Activated CD4-positive, alpha-beta T cell treated with anti-CD3 and anti-CD28 coated beads, Interleukin-2, amount 10 ng/mL, durations not matched to agents 7 days and 5 days (primary cell): Measurements from ENCODE around the gene STIM2. TPM values are rescaled to one million over a fixed set of nuclear protein-coding genes. Genes with fewer than 3 reads are reported as not detected.

Experiments used
- CTCF ChIA-PET: fragments of 350-600 bp; sonication (Branson Sonifier 250); formaldehyde crosslinking; loops from one replicate; lab custom pipeline; 2021; ENCODE audit warnings: antibody characterized with exemption; lab: Charles Lee
- POLR2A ChIA-PET: fragments of 350-600 bp; sonication (Branson Sonifier 250); formaldehyde crosslinking; loops from one replicate; lab custom pipeline; 2021; ENCODE audit warnings: antibody characterized with exemption; lab: Charles Lee
- DNase-seq: peaks from one replicate; pipeline ENCODE4 v3.0.0-alpha.2; 2020
- H3K27ac Mint-ChIP-seq: one replicate; pipeline ENCODE4 v1.8.0; 2021; ENCODE audit warnings: mild to moderate bottlenecking, moderate library complexity, mixed read lengths
- H3K27me3 Mint-ChIP-seq: one replicate; pipeline ENCODE4 v1.8.0; 2021; ENCODE audit warnings: mixed read lengths
- H3K36me3 Mint-ChIP-seq: one replicate; pipeline ENCODE4 v1.8.0; 2021; ENCODE audit warnings: low read depth, mixed read lengths
- H3K4me1 Mint-ChIP-seq: one replicate; pipeline ENCODE4 v1.8.0; 2021; ENCODE audit warnings: mixed read lengths
- H3K4me3 Mint-ChIP-seq: one replicate; pipeline ENCODE4 v1.8.0; 2021; ENCODE audit warnings: mild to moderate bottlenecking, moderate library complexity, mixed read lengths
- H3K9me3 Mint-ChIP-seq: one replicate; pipeline ENCODE4 v1.8.0; 2021; ENCODE audit warnings: mixed read lengths
- total RNA-seq, 2 experiments: library from RNA; stranded (reverse); gene quantifications; one replicate each; pipeline ENCODE4 v1.2.3, GENCODE V29; 2021

The STIM2 gene
- total RNA-seq, 2 experiments from 2014 or later: 56.2 to 61.0 TPM

DNA sequence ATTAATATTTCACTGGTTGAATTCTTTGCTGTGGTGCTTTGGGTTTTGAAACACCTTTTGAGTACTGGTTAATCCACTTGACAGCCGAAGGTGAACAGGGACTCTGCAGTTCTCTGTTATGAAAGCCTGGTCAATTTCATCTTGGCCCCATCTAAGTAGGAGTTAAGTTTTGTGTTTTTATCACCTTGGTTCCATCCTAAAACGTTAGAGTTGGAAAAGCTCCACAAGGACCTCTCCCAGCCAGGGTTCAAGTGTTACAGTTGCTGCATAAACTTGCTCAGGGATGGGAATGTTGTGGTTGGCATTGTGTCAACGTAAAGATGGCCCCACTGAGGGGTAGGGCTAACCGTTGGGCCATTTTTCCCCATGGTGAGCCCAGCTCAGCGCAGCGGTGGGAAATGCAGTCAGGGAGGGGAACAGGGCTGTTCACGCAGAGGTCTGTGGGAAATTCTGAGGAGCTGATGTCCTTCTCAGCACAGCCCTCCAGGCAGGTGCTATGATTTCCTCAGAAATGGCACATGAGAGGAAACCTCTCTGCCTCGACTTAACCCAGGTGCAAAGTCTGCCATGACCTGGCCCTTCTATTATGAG, 188.7 kb downstream of the STIM2 start:
- no peak for DNase-seq
- Mint-ChIP-seq H3K9me3 (no peaks in the 10 kb centered on the region), H3K27me3 (peaks cover 32% of the 10 kb centered on the region), H3K27ac (no peak overlapping the region), H3K36me3 (no peaks in the 10 kb centered on the region), H3K4me3 (no peak overlapping the region), H3K4me1 (no peaks in the 10 kb centered on the region)
- ChIA-PET CTCF (no interaction called here), POLR2A (no interaction called here)

DNA sequence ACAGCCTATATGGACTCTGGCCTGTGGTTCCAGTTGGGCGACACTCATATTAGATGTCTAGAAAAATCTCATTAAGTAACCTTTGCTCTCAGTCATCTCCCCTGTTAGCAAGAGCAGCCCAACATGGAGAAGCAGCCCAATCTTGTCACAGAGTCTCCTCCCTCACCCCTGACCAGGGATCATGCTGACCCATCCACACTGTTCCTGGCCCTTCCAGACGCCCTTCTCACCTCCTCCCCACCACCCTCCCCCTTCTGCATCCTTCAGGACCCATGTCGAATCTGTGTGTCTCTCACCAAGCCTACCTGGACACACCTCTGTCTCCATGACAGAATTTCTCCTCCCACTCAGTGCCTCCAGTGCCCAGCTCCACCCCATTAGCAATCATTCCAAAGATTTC, 190.1 kb downstream of the STIM2 start:
- Mint-ChIP-seq H3K4me3 (no peak overlapping the region), H3K27ac (no peak overlapping the region), H3K4me1 (no peaks in the 10 kb centered on the region), H3K36me3 (no peaks in the 10 kb centered on the region), H3K9me3 (no peaks in the 10 kb centered on the region), H3K27me3 (peaks cover 24% of the 10 kb centered on the region)
- ChIA-PET CTCF (interaction anchor here (0.7 kb wide), 1 partner anchor 772 kb away, joined by 5 read pairs; no protein-coding TSS in a partner anchor), POLR2A (no interaction called here)
- no peak for DNase-seq

DNA sequence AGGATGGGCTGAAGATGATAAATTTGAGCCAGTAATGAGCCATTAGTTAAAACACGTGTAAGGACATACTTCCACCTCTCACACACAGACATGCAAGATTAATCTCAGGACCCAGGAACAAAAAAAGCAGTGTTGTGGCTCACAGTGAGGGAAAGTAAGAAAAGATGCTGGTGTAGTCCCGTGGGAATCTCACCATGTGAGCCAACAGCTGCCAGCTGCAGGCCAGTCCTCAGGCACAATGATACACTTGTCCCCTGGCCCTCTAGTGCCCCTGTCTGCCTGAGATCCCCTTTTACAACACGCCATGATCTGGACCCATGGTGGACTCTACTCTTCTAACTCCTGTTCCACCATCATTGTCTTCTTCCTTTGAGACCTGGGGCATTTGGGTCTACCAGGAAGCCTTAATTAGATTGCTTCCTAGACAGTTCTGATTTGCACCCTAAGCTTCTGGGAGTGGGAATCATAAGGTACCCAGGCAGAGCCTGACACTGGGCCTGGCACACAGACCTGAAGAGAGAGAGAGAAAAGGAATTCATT, 194.7 kb downstream of the STIM2 start:
- Mint-ChIP-seq H3K4me3 (no peak overlapping the region), H3K4me1 (no peaks in the 10 kb centered on the region), H3K9me3 (no peaks in the 10 kb centered on the region), H3K27ac (no peak overlapping the region), H3K36me3 (no peaks in the 10 kb centered on the region), H3K27me3 (peaks cover 7% of the 10 kb centered on the region)
- ChIA-PET CTCF (interaction anchor here (0.7 kb wide), 1 partner anchor 27 kb away, joined by 3 read pairs; no protein-coding TSS in a partner anchor), POLR2A (no interaction called here)
- DNase-seq: no peak

DNA sequence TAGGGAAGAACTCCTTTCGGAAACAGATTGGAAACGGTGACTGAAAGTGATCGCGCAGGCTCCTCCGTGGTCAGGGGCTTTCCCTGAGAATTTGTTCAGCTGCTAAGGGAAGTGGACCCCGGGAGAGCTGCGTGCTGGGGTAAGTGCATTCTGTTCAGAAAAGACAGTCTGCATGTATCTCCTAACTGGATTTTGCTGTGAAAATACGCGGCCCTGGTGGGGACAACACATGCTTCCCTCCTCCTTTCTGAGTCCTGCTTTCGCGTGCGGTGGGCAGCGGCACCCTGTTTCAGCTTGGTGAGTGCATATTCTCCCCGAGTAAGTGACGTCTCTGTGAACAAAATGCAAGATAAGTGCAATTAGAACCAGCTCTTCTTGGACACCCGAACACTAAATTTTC, 195.6 kb downstream of the STIM2 start:
- Mint-ChIP-seq H3K27me3 (no peaks in the 10 kb centered on the region), H3K27ac (no peak overlapping the region), H3K4me1 (no peaks in the 10 kb centered on the region), H3K9me3 (no peaks in the 10 kb centered on the region), H3K36me3 (no peaks in the 10 kb centered on the region), H3K4me3 (no peak overlapping the region)
- DNase-seq: no peak
- ChIA-PET CTCF (interaction anchor here (0.7 kb wide), 1 partner anchor 26 kb away, joined by 3 read pairs; no protein-coding TSS in a partner anchor), POLR2A (no interaction called here)

DNA sequence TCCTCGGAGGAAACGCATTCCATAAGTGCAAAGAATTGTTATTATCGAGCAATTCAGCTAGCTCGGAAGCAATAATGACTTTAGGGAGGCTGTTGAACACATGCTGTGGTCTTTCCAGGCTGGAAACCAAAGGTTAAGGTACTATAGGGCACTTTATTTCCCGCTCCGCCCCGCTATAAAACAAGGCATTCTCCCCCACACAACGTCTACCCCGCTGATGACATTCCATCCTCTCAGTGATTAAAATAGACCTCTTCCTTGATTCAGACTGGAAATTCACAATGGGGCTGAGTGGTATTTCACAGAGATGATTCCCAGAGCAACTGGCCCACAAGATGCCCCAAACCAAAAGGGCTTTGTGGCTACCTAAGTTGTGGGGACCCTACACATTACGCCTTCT, 196.4 kb downstream of the STIM2 start:
- DNase-seq: no peak
- Mint-ChIP-seq H3K27ac (no peak overlapping the region), H3K36me3 (no peaks in the 10 kb centered on the region), H3K9me3 (no peaks in the 10 kb centered on the region), H3K4me1 (no peaks in the 10 kb centered on the region), H3K4me3 (no peak overlapping the region), H3K27me3 (no peaks in the 10 kb centered on the region)
- CTCF ChIA-PET: no interaction called here
- POLR2A ChIA-PET: no interaction called here

DNA sequence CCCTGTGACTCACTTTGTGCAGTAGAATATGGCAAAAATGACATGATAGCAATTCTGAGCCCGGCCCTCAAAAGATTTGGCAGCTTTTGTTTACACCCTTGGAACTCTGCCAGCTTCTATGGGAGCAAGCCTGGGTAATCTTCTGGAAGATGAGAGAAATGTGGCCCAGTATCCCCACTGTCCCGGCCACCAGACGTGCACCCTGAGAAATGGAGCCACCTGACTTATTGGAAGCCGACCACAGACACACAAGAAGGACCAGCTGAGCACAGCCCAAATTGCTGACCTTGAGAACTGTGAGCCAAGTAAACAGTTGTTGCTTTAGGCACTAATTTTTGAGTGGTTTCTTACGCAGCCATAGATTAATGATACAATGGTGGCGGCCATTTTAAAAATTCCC, 197.0 kb downstream of the STIM2 start:
- H3K4me1 Mint-ChIP-seq: no peaks in the 10 kb centered on the region

DNA sequence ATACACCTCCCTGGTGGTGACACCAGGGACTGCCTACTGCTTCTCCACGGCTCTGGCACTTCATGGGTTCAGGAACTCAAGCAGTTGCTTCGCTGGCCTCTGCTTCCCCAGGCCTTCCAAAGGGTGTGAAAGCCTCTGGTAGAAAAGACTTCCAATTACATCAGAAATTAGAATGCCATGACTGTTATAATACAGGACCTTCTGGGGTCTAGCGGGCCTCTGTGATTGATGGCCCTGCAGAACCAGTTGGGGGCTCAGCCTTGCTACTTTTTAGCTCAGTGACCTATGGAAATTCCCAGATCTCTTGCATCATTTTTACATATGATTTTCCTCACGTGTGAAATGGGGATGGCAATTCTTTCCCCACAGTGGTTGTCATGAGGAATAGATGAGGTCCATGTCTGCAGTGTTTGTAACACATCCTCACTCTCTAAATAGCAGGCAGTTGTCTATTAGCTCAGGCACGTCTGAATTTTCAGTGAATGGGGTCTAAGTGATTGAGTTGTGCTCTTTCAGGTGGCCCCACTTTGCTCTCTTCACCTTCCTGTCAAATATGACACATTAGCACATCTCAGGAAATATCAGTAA, 198.3 kb downstream of the STIM2 start:
- ChIA-PET POLR2A (no interaction called here), CTCF (no interaction called here)
- H3K4me3 Mint-ChIP-seq: no peak overlapping the region
- no peaks in the 10 kb centered on the region for H3K36me3 Mint-ChIP-seq
- no peaks in the 10 kb centered on the region for H3K27me3 Mint-ChIP-seq
- no peak overlapping the region for H3K27ac Mint-ChIP-seq
- no peaks in the 10 kb centered on the region for H3K4me1 Mint-ChIP-seq
- no peak for DNase-seq
- H3K9me3 Mint-ChIP-seq: no peaks in the 10 kb centered on the region

More for the DNA sequence above, 197.0 kb downstream of the STIM2 start:
- POLR2A ChIA-PET: no interaction called here
- H3K27me3 Mint-ChIP-seq: no peaks in the 10 kb centered on the region
- no peaks in the 10 kb centered on the region for H3K36me3 Mint-ChIP-seq
- DNase-seq: no peak
- no peak overlapping the region for H3K27ac Mint-ChIP-seq
- no peaks in the 10 kb centered on the region for H3K9me3 Mint-ChIP-seq
- no peak overlapping the region for H3K4me3 Mint-ChIP-seq
- CTCF ChIA-PET: no interaction called here

DNA sequence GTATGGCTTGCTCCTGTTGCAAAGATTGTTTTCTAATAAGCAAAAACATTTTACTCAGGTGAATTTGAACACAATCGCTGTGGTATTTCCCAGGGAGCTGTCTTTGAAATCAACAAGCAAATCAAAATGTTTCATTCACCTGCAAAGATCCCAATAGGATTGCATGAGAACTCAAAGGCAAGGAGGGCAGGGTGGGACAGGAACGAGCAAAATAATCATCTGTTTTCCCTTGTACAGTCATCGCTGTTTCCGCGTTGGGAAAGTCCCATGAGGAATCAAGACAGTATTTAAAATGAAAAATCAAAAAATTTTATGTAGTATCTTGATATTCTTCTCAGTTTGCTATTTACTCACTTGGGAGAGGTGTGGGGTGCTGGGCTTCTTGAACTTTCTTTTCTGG, 198.8 kb downstream of the STIM2 start:
- no peak overlapping the region for H3K4me3 Mint-ChIP-seq
- CTCF ChIA-PET: no interaction called here
- no peaks in the 10 kb centered on the region for H3K27me3 Mint-ChIP-seq
- no peaks in the 10 kb centered on the region for H3K4me1 Mint-ChIP-seq
- no peaks in the 10 kb centered on the region for H3K9me3 Mint-ChIP-seq
- H3K27ac Mint-ChIP-seq: no peak overlapping the region
- no peaks in the 10 kb centered on the region for H3K36me3 Mint-ChIP-seq
- POLR2A ChIA-PET: no interaction called here
- no peak for DNase-seq

DNA sequence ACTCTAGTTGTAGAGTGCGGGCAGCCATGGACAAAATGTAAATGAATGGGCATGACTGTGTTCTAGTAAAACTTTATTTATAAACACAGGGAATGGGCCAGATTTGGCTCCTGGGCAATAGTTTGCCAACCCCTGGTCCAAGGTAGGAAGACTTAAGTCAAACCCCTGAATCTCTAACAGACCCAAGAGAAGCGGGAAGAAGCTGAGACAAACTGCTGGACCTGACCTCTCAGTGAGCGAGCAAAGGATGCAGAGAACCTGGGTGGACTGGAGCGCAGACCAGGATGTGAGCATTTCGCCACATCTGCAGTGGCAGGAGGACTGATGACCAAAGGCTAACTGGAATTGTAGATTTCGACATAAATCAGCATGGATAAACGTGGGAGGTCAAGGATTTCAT, 201.6 kb downstream of the STIM2 start:
- POLR2A ChIA-PET: no interaction called here

DNA sequence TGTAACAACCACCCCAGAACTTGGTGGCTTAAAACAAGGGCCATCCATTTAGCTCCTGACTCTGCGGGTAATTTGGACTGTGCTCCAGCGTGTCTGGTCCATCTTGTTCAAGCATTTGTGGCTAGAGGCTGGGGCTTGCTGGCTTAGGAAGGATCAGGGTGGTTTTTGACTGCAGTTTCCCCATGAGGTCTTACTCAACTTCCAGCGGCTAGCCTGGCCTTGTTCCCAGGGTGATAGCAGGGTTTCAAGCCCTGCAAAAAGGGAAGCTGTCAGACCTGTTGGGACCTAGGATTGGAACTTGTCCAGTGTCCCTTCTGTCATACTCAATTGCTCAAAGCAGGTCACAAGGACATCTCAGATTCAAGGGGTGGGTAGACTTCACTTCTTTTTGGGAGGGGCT, 205.9 kb downstream of the STIM2 start:
- no peaks in the 10 kb centered on the region for H3K36me3 Mint-ChIP-seq

More for the DNA sequence above, 201.6 kb downstream of the STIM2 start:
- H3K36me3 Mint-ChIP-seq: no peaks in the 10 kb centered on the region
- no peak overlapping the region for H3K27ac Mint-ChIP-seq
- H3K9me3 Mint-ChIP-seq: no peaks in the 10 kb centered on the region
- CTCF ChIA-PET: no interaction called here
- DNase-seq: no peak
- H3K4me3 Mint-ChIP-seq: no peak overlapping the region
- no peaks in the 10 kb centered on the region for H3K4me1 Mint-ChIP-seq
- H3K27me3 Mint-ChIP-seq: no peaks in the 10 kb centered on the region

DNA sequence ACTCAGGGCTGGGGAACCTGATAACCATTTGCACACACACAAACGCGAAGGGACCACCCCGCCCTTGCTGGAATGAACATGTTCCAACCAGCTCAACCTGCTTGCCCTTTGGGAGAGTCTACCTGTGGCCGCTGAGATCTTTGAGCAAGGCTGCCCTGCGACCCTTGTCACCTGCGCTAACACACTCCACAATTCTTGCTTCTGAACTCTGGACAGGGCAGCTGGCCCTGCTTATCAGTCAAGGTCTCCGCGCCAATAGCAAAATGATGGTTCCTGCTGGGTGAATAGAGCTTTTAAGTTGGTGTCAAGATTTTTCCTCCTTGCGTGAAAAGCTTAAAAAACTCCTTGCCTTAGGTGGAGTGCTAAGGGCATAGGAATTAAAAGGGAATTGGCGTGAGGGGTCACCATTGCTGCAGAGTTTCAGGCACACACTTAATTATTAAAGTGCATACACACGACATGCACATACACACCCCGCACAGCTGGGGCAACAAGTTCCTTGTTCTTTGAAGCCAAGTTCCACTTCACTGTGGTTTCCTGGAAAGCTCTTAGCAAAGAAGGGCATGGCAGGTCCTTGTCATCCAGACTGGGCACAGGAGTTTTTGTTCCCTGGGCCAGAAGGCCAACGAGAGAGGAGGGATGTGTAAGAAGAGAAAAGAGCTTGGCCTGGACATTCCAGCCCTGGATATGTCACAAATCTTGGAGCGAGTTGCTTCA, 207.7 kb downstream of the STIM2 start:
- CTCF ChIA-PET: interaction anchor here (1.0 kb wide), 1 partner anchor 13 kb away, joined by 3 read pairs; no protein-coding TSS in a partner anchor

More for the DNA sequence above, 205.9 kb downstream of the STIM2 start:
- DNase-seq: no peak
- ChIA-PET CTCF (no interaction called here), POLR2A (no interaction called here)
- Mint-ChIP-seq H3K9me3 (peaks cover 4% of the 10 kb centered on the region), H3K4me1 (no peaks in the 10 kb centered on the region), H3K27ac (no peak overlapping the region), H3K4me3 (no peak overlapping the region), H3K27me3 (no peaks in the 10 kb centered on the region)

More for the DNA sequence above, 207.7 kb downstream of the STIM2 start:
- Mint-ChIP-seq H3K4me1 (no peaks in the 10 kb centered on the region), H3K36me3 (no peaks in the 10 kb centered on the region), H3K9me3 (peaks cover 4% of the 10 kb centered on the region), H3K27me3 (no peaks in the 10 kb centered on the region), H3K27ac (no peak overlapping the region), H3K4me3 (no peak overlapping the region)
- no peak for DNase-seq
- POLR2A ChIA-PET: no interaction called here
